ENCODE measurements around the gene CRISP2.
"Not testable (repeated sequence)": the region's sequence is repeated elsewhere in the genome, so short reads cannot be mapped to it uniquely, and the experiment has no call there.

Gene CRISP2

DNA sequence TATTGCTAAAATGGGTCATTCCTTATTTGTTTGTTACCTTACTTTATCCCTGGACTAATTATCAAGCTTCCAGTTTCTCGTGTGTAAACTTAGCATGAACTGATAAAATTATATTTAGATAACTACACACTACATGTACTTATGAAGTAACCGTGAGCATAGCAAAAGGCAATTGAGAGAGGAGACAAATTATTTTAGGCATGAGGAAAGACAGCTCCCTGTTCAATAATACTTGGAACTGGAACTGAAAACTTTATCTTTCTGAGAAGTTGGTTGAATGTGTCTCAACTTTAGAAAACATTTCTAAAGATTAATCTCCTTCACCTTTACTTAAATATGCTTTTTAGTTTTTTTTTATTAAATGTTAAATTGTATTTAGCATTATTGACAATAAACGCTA is 19.4 kb upstream of the CRISP2 start:
- ChIA-PET POLR2A (no interaction called here), CTCF (interaction anchor here (1.2 kb wide), 1 partner anchor 11 kb away, joined by 3 read pairs; the partner anchor contains the start of gene CRISP3)
- no peak for DNase-seq (ENCODE audit: extremely low spot score)
- TF ChIP-seq, protein P1, sequence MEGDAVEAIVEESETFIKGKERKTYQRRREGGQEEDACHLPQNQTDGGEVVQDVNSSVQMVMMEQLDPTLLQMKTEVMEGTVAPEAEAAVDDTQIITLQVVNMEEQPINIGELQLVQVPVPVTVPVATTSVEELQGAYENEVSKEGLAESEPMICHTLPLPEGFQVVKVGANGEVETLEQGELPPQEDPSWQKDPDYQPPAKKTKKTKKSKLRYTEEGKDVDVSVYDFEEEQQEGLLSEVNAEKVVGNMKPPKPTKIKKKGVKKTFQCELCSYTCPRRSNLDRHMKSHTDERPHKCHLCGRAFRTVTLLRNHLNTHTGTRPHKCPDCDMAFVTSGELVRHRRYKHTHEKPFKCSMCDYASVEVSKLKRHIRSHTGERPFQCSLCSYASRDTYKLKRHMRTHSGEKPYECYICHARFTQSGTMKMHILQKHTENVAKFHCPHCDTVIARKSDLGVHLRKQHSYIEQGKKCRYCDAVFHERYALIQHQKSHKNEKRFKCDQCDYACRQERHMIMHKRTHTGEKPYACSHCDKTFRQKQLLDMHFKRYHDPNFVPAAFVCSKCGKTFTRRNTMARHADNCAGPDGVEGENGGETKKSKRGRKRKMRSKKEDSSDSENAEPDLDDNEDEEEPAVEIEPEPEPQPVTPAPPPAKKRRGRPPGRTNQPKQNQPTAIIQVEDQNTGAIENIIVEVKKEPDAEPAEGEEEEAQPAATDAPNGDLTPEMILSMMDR (IDR thresholded peaks at IDR 0.05; ENCODE audit: control extremely low read depth, extremely low read depth, low read depth, missing control alignments): no peak

DNA sequence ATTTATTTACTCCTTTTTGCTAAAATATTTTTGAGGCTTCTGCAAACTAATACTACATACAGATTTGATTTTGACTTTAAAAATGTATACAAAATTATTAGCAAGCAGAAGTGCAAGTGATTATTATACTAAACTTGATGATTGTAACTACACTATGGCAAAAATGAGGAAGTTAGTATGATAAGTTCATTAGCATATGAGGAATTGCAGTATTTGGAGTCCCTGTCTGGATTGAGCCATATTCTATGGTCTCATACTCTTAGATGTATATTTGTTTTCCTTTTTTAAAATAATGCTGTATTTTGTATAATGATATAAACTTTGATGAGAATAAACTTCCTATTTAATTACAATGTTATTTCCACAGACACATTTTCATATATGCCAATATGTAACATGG is 16.9 kb upstream of the CRISP2 start:
- ChIA-PET POLR2A (no interaction called here), CTCF (no interaction called here)
- TF ChIP-seq, protein P1 (IDR thresholded peaks at IDR 0.05; ENCODE audit: control extremely low read depth, extremely low read depth, low read depth, missing control alignments): no peak
- DNase-seq (ENCODE audit: extremely low spot score): no peak

DNA sequence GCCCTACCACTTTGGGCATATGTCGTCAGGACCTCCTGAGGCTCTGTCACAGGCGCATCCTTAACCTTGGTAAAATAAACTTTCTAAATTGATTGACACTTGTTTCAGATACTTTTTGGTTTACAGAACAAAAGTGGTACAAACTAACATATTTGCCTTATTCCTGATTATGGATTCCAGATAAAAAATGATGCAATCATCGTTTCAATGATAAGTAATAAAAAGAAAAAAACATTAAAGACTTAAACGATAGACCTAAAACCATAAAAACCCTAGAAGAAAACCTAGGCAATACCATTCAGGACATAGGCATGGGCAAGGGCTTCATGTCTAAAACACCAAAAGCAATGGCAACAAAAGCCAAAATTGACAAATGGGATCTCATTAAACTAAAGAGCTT is 10.6 kb upstream of the CRISP2 start:
- CTCF ChIA-PET; DNase-seq (ENCODE audit: extremely low spot score); POLR2A ChIA-PET: not testable (repeated sequence)

DNA sequence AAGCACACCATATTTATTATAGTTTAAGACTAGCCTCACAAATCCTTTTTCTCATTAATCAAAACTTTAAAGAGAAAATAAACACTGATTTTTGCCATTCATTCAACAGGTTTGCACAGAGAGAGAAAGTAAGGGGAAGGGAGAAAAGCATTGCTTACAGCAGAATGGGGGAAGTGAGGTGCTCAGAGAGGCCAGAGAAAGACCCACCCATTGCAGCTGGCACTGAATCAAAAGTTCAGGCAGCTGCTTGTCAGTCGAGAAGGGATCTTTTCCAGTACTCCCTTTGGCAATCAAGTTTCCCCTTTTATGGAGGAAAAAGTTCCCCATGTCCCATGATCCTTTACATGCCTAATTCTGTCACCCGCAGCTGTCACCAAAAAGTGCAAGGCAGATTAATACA is 8.0 kb upstream of the CRISP2 start:
- ChIA-PET CTCF (interaction anchor here (1.4 kb wide), 1 partner anchor 10 kb away, joined by 5 read pairs; no protein-coding TSS in a partner anchor), POLR2A (no interaction called here)
- TF ChIP-seq, protein P1 (IDR thresholded peaks at IDR 0.05; ENCODE audit: control extremely low read depth, extremely low read depth, low read depth, missing control alignments): no peak
- no peak for DNase-seq (ENCODE audit: extremely low spot score)

DNA sequence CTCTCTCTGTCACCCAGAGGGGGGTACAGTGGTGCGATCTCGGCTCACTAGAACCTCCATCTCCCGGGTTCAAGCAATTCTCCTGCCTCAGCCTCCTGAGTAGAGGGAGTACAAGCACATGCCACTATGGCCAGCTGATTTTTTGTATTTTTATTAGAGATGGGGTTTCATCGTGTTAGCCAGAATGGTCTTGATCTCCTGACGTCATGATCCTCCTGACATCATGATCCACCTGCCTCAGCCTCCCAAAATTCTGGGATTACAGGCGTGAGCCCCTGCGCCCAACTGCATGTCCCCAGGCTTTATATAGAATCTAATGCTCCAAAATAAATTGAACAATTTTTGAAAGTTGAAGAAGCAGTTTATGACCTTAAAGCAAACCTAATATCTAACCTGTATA is 7.0 kb upstream of the CRISP2 start:
- DNase-seq (ENCODE audit: extremely low spot score): no peak
- ChIA-PET POLR2A (no interaction called here), CTCF (interaction anchor here (1.4 kb wide), 1 partner anchor 9 kb away, joined by 5 read pairs; no protein-coding TSS in a partner anchor)
- TF ChIP-seq, protein P1 (IDR thresholded peaks at IDR 0.05; ENCODE audit: control extremely low read depth, extremely low read depth, low read depth, missing control alignments): no peak

DNA sequence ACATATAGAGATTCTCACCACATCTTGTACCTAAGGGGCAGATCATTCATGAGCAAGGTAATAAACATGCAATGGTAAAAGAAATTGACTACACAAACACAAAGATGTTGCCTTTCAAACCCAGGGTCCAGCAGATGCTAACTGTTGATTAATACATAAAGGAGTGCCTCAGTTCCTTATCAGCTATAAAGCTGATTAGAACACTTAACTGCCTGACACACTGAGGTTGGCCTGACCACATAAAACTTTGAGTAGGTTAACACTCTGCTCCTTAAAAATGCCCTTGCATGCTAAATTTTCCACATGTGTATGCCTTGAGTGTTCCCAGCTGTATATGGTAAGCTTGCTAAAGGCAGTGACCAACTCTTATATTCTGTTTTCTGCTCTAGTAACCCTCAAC is 14.9 kb downstream of the CRISP2 start:
- TF ChIP-seq, protein P1 (IDR thresholded peaks at IDR 0.05; ENCODE audit: control extremely low read depth, extremely low read depth, low read depth, missing control alignments): no peak
- DNase-seq (ENCODE audit: extremely low spot score): no peak
- ChIA-PET CTCF (interaction anchor here (1.7 kb wide), 1 partner anchor 10 kb away, joined by 4 read pairs; no protein-coding TSS in a partner anchor), POLR2A (no interaction called here)

DNA sequence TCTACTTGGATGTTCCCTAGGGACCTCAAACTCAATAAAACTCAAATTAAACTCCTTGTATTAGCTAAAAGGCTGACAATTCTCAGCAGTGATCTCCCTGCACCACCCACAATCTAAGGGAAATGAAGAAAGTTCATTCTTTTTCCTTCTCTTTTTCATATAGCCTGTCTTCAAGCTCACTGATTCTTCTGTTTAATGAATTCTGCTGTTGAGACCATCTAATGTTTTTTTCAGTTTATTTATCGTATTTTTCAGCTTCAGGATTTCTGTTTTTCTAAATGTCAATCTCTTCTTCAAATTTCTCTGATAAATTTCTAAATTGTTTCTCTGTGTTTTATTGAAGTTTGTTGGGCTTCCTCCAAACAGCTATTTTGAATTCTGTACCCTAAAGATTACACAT is 19.8 kb downstream of the CRISP2 start:
- TF ChIP-seq, protein P1 (IDR thresholded peaks at IDR 0.05; ENCODE audit: control extremely low read depth, extremely low read depth, low read depth, missing control alignments): no peak
- ChIA-PET POLR2A (no interaction called here), CTCF (interaction anchor here (1.4 kb wide), 1 partner anchor 10 kb away, joined by 3 read pairs; no protein-coding TSS in a partner anchor)
- no peak for DNase-seq (ENCODE audit: extremely low spot score)

All from GM10248 (cell line).